ENCODE data around the gene CD180.
A peak's percentile ranks its signal among the peaks of the same experiment; 100 is the strongest.
"Not testable (repeated sequence)": the region's sequence is repeated elsewhere in the genome, so short reads cannot be mapped to it uniquely, and the experiment has no call there.

The CD180 gene

DNA sequence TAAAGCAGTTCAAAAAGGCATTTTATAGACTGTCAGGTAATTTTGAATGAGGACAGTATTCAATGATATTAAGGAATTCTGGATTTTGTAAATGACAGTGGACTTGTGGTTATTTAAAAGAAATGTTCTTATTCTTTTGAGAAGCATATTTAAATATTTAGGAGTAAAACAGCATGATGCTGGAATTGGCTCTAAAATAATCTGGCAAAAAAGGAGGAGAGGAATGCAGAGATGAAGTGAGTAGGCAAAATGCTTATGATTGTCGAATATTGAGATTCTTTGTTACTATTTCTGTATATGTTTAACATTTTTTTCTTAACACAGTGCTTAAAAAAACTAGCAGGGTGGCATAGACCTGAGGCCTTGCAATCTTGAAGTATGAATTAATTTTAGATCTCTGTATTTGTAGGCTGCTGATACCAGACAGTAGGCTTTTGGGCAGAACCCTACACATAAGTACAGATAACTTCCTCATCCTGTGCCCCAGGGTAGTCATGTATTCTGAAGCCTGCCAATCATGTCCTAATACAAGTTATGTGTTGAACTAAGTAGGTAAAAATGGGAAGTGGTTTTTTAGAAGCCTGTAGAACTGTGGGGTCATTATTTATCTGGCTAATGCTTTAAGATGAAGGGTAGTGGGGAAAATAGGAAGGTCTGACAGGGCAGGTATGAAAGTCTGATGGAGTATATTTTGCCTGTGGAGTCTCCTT lies 9.4 kb downstream of the CD180 start:
- no peak for DNase-seq

DNA sequence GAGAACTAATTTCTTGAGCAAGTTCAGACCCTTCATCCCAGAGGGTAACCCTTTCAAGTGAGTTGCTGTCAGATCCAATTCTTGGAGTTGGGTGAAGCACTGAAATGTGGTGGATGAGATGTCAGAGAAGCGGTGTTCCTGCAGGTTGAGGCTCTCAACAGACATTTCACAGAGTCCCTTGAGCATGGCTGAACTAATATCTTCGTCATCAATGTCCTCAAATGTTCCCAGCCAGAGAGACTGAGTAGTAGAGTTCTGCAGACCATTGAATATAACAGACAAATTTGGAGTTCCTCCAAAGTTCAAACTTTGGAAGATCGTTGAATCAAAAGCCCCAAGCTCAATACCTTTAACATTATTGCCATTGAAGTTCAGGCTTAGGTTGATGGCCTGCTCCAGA lies 12.7 kb downstream of the CD180 start:
- DNase-seq, result no peak

DNA sequence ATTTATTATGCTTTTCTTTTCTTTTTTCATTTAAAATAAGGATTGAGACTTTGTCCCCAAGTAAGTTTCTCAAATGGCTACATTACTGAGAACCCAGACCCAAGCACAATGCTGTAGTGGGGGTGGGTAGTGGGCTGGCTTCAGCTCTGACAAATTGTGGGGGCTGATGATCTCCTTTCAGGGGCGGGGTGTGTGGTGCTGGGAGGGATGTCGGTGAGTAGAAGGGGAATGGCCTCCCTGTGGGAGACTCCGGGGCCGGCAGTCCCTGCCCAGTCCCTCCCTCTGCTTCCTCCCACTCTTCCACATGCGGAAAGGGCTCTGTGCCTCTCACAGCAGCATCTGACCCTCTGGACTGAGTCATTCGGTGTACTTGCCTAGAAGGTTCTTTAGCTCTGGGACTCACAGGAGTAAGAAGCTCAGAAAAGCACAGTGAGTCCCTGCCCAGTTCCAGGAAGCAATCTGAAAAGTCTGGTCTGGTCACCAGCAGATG lies 14.3 kb downstream of the CD180 start:
- no peak for DNase-seq

DNA sequence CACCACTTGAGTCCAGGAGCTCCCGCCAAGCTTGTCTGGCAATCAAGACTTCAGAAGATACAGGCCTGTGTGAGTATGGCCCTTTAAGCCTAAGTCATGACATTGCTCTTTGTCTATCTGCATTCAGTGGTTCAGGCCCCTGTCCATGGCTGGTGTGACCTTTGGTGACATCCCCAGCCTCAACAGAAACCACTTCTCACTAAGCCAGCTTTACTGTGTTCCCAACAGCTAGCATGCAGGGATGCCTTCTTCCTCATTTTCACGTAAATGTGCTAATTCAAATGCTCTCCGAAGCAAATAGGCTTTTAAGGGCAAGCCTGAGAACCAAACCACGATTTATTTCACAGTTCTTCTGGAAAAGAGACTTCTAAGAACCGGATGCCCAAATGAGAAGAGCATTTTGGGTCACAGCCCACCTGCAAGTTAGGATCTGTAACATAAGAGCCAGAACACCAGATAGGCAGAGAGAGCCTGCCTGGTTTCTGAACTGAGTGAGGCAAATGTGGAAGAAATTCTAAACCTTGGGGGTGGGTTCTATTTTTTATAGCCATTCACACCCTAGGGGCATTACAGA lies 14.9 kb downstream of the CD180 start:
- no peak for DNase-seq

DNA sequence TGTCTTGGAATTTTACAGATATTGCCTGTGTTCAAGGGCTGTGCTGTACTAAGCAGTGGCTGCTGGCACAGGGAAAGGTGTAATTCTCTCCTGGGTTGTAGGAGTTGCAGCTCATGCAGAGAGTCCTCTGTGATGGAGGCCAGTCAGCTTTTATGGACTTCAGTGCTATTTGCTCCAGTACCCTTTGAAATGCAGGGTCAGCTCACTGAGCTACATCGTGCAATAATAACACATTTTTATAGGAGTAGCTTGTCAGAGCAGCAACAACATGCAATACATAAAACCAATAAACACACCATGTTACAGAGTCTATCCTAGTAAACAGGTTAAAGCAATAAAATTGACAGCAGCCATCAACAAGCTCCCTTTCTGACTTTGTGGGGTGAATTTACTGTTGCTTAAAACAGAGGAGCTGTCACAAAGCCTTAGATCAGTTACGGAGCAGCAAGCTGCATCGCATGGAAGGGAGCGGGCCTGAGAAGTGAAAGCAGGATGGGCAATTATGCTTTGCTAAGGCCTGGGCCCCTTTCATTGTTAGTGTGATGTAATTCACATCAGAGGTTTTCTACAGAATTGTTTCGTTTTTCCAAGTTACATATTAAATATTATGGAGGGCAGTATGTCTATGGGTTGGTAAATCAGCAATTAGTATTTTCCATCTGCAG lies 16.8 kb downstream of the CD180 start:
- no peak for DNase-seq

DNA sequence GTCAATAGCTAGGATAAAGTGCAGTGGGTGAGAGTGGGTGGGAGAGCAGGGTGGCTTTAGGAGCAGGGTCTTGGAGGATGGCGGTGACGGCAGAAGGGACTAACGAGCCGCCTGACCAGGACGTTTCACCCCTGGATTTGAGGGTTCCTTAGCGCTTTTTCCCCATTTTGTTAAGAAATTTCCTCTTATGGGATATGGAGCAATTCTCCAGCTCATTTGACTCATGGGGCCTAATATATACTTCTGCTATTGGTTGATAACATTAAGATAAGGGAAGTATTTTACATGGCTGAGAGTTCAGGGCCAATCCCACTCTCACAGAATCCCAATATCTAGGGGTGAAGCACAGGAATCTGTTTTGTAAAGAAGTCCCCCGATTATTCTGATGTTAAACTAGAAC lies 17.6 kb downstream of the CD180 start:
- no peak for DNase-seq

DNA sequence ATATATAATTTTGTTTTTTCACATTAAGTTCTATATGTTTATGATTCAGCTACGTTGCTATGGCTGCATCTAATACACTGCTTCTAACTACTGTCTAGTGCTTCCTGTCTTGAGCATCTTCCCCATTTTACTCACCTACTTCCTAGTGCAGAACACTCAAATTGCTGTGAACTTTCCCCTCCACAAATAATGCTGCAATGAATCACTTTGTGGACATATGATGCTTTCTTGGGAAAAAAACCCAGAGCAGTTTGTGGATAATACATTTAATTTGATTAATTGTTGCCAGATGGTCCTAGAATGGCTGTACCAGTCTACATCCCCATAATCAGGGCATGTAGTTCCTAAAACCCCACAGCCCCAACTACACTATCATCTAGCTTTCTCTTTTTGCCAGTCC lies 18.5 kb downstream of the CD180 start:
- no peak for DNase-seq

DNA sequence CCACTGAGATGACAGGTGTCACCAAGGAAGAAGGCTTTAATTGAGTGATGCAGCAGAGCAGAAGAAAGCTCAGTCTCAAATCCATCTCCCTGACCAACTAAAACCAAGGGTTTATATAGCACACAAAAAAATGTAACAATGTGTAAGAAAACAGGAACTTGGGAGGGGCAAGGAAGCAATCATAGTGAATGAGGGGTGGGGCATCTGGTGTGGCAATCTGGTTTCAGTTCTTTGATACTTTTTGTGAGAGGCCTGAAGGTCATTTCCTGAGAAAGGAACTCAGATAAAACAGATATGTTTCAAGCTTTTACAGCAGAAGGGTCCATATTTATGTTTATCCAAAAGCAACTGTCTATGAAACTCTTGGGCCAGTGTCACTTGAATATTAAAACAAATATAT lies 19.7 kb downstream of the CD180 start:
- no peak for DNase-seq

DNA sequence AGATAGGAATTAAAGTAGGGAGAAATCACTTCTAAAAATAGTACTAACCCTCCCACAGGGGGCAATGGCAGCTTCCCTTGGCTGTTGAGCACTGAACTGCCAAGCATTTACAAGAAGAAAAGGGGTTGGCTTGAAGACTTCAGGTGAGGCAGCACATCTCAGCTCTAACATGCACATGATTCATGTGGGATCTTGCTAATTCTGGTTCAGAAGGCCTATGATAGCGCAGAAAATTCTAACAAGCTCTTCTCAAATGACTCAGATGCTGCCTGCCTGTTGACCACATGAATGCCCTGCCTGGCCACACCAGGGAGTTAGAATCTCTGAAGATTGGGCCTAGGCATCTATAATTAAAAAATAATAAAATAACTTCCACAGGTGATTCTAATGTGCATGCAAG lies 22.6 kb downstream of the CD180 start:
- no peak for DNase-seq

DNA sequence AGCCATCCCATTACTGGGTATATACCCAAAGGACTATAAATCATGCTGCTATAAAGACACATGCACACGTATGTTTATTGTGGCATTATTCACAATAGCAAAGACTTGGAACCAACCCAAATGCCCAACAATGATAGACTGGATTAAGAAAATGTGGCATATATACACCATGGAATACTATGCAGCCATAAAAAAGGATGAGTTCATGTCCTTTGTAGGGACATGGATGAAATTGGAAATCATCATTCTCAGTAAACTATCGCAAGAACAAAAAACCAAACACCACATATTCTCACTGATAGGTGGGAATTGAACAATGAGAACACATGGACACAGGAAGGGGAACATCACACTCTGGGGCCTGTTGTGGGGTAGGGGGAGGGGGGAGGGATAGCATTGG lies 23.2 kb downstream of the CD180 start:
- not testable (repeated sequence) for DNase-seq

DNA sequence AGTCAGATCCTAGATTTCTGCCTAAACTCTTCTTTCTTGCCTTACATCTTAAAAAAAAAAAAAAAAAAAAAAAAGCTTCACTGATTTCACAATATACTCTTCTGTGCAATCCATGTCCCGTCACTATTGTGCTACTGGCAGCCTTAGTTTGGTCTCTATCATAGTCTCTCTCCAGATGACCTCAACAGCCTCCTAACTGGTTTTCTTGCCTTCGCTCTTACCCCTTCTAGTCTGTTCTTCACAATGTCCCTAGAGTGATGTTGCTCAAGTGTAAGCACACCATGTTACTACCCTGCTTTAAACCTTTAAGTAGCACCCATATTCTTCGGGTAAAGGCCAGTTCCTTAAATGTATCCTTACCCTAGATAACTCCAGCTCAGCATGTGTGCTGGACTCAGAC lies 25.8 kb downstream of the CD180 start:
- DNase-seq, result no peak

DNA sequence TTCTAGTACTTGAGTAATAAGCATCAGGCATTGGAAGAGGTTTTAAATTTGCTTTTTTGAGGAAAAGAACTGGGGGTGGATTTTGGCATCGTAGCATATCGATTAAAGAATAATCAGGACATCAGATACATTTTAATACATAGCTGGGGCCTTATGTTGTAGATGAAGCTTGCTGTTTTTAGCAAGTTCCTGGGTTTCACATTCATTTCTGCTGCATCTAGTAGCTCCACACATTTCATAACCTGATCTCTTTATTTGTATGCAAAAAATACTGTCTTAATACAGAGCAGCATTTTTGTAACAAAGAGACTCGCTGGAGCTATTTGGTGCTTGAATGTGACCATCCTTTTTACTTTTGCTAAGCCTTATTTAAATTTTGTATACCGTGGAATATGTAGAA lies 28.5 kb downstream of the CD180 start:
- no peak for DNase-seq

DNA sequence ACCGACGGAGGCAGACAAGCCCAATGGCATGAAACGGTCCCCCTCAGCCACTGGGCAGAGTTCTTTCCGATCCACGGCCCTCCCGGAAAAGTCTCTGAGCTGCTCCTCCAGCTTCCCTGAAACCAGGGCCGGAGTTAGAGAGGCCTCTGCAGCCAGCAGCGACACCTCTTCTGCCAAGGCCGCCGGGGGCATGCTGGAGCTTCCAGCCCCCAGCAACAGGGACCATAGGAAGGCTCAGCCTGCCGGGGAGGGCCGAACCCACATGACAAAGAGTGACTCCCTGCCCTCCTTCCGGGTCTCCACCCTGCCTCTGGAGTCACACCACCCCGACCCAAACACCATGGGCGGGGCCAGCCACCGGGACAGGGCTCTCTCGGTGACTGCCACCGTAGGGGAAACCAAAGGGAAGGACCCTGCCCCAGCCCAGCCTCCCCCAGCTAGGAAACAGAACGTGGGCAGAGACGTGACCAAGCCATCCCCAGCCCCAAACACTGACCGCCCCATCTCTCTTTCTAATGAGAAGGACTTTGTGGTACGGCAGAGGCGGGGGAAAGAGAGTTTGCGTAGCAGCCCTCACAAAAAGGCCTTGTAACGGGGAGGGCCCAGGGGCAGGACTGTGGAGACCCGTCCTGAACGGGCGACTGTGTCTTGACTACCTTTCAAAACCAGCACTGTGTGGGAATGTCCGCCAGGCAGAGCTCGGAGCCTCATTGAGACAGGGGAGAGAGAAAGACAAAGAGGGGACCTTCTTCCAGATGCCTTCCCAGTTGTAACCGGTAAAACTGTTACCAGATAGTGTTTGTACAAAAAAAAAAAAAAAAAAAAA lies 29.9 kb downstream of the CD180 start:
- peak; percentile 84 for DNase-seq

DNA sequence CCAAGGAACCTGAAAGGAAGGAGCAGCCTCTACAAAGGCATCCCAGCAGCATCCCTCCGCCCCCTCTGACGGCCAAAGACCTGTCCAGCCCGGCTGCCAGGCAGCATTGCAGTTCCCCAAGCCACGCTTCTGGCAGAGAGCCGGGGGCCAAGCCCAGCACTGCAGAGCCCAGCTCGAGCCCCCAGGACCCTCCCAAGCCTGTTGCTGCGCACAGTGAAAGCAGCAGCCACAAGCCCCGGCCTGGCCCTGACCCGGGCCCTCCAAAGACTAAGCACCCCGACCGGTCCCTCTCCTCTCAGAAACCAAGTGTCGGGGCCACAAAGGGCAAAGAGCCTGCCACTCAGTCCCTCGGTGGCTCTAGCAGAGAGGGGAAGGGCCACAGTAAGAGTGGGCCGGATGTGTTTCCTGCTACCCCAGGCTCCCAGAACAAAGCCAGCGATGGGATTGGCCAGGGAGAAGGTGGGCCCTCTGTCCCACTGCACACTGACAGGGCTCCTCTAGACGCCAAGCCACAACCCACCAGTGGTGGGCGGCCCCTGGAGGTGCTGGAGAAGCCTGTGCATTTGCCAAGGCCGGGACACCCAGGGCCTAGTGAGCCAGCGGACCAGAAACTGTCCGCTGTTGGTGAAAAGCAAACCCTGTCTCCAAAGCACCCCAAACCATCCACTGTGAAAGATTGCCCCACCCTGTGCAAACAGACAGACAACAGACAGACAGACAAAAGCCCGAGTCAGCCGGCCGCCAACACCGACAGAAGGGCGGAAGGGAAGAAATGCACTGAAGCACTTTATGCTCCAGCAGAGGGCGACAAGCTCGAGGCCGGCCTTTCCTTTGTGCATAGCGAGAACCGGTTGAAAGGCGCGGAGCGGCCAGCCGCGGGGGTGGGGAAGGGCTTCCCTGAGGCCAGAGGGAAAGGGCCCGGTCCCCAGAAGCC lies 30.8 kb downstream of the CD180 start:
- peak; percentile 89 for DNase-seq

DNA sequence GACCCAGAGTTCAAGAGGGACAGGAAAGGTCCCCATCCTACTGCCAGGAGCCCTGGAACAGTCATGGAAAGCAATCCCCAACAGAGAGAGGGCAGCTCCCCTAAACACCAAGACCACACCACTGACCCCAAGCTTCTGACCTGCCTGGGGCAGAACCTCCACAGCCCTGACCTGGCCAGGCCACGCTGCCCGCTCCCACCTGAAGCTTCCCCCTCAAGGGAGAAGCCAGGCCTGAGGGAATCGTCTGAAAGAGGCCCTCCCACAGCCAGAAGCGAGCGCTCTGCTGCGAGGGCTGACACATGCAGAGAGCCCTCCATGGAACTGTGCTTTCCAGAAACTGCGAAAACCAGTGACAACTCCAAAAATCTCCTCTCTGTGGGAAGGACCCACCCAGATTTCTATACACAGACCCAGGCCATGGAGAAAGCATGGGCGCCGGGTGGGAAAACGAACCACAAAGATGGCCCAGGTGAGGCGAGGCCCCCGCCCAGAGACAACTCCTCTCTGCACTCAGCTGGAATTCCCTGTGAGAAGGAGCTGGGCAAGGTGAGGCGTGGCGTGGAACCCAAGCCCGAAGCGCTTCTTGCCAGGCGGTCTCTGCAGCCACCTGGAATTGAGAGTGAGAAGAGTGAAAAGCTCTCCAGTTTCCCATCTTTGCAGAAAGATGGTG lies 31.6 kb downstream of the CD180 start:
- no peak for DNase-seq

DNA sequence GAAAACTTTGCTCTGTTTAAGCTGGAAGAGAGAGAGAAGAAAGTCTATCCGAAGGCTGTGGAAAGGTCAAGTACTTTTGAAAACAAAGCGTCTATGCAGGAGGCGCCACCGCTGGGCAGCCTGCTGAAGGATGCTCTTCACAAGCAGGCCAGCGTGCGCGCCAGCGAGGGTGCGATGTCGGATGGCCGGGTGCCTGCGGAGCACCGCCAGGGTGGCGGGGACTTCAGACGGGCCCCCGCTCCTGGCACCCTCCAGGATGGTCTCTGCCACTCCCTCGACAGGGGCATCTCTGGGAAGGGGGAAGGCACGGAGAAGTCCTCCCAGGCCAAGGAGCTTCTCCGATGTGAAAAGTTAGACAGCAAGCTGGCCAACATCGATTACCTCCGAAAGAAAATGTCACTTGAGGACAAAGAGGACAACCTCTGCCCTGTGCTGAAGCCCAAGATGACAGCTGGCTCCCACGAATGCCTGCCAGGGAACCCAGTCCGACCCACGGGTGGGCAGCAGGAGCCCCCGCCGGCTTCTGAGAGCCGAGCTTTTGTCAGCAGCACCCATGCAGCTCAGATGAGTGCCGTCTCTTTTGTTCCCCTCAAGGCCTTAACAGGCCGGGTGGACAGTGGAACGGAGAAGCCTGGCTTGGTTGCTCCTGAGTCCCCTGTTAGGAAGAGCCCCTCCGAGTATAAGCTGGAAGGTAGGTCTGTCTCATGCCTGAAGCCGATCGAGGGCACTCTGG lies 32.6 kb downstream of the CD180 start:
- DNase-seq, result no peak

DNA sequence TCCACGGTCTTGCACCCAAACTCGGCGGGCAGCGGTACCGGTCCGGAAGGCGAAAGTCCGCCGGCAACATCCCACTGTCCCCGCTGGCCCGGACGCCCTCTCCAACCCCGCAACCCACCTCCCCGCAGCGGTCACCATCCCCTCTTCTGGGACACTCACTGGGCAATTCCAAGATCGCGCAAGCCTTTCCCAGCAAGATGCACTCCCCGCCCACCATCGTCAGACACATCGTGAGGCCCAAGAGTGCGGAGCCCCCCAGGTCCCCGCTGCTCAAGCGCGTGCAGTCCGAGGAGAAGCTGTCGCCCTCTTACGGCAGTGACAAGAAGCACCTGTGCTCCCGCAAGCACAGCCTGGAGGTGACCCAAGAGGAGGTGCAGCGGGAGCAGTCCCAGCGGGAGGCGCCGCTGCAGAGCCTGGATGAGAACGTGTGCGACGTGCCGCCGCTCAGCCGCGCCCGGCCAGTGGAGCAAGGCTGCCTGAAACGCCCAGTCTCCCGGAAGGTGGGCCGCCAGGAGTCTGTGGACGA lies 33.3 kb downstream of the CD180 start:
- DNase-seq, result no peak

DNA sequence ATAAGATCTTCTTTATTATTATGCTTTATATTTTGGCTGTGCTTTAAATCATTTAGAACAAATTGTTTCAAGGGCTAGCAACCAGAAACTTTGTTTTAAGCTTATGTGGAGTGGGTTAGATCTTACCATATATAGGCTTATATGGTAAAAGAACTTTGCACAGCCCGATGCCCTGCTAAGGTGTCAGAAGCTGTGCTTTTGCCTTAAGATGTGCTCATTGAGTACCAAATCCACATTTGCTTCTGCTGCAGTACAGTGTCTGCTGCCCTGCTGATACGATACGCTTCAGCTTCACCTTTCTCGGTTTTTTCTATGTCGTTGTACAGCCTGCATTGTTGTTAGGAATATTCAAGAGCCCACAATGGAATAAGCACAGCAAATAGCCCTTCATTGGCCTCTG lies 34.8 kb downstream of the CD180 start:
- DNase-seq, result no peak

DNA sequence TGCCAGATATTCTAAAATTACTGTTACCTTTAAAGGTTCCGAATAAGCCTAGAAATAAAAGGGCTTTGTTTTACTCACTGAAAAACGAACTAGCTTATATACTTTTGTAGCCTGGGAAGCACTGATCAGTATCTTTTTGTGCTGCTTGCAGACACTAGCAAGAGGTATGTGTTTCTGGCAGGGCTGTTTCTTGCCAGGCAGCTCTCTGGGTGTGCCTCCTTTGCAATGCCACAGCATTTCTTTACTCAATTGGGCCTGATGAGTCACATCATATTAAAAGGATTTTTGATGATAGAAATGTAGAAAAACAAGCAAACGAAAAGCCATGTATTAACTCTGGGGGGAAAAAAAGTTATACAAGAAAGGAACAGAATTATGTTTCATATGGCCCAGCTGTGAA lies 35.6 kb downstream of the CD180 start:
- no peak for DNase-seq

DNA sequence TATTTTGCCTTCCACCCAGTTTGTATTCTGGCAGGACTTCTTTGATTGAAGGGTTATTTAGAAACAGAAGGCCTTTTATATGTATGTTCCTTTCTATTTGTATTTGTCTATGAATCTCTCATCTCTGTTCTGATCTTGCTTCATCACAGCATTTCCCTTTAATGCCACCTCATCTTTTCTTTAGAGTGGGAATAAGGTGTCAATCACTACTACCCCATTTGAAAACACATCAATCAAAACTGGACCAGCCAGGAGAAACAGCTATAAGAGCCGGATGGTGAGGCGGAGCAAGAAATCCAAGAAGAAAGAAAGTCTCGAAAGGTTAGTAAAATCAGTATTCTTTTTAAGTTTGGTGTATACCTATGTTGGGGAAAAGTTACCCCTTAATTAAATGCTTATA lies 36.3 kb downstream of the CD180 start:
- DNase-seq, result no peak

Measured in activated CD8-positive, alpha-beta memory T cell treated with anti-CD3 and anti-CD28 coated beads for 24 hours (primary cell).